AG09319 (cell line): Measurements from ENCODE around the gene ZNF79.
"Not testable (repeated sequence)": the region's sequence is repeated elsewhere in the genome, so short reads cannot be mapped to it uniquely, and the experiment has no call there.

Experiments
- DNase-seq: peaks from one replicate; pipeline ENCODE4 v3.0.0-alpha.2; 2010; ENCODE audit warnings: low read depth; ENCODE audit errors: extremely low read depth
- TF ChIP-seq, protein P1 (sequence below): IDR thresholded peaks from 2 replicates; pipeline ENCODE4 v1.5.1; 2011; ENCODE audit warnings: low read depth, mild to moderate bottlenecking, inconsistent platforms, low read length, moderate library complexity

ZNF79 gene

DNA sequence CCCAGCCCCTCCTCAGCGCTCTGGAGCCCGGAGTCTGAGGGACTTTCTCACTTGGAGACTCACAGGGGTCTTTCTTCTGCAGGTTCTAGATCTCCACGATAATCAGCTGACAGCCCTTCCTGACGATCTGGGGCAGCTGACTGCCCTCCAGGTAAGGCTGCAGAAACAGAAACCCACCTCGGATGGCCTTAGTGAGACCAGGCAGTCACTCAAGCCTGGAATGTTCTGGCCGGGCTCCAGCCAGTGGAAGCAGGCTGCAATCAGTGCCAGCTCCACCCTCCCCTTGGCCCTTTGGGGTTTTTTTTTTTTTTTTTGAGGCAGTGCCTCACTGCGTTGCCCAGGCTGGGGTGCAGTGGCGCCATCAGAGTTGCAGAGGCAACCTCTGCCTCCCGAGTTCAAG, 34.7 kb downstream of the ZNF79 start:
- DNase-seq = no peak
- TF ChIP-seq, protein P1, sequence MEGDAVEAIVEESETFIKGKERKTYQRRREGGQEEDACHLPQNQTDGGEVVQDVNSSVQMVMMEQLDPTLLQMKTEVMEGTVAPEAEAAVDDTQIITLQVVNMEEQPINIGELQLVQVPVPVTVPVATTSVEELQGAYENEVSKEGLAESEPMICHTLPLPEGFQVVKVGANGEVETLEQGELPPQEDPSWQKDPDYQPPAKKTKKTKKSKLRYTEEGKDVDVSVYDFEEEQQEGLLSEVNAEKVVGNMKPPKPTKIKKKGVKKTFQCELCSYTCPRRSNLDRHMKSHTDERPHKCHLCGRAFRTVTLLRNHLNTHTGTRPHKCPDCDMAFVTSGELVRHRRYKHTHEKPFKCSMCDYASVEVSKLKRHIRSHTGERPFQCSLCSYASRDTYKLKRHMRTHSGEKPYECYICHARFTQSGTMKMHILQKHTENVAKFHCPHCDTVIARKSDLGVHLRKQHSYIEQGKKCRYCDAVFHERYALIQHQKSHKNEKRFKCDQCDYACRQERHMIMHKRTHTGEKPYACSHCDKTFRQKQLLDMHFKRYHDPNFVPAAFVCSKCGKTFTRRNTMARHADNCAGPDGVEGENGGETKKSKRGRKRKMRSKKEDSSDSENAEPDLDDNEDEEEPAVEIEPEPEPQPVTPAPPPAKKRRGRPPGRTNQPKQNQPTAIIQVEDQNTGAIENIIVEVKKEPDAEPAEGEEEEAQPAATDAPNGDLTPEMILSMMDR = no peak

DNA sequence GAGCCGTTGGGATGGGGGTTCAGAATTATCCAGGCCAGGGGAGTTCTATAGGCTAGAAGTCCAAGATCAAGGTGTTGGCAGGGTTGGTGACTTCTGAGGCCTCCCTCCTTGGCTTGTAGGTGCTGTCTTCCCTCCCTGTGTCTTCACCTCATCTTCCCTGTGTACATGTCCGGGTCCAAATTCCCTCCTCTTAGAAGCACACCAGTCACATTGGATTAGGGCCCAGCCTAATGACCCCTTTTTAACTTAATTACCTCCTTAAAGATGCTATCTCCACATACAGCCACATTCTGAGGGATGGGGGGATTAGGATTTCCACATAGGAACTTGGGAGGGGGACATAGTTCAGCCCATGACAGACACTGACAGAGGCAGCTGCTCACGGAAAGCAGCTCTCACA, 39.2 kb downstream of the ZNF79 start:
- DNase-seq = no peak
- TF ChIP-seq, protein P1 = no peak

DNA sequence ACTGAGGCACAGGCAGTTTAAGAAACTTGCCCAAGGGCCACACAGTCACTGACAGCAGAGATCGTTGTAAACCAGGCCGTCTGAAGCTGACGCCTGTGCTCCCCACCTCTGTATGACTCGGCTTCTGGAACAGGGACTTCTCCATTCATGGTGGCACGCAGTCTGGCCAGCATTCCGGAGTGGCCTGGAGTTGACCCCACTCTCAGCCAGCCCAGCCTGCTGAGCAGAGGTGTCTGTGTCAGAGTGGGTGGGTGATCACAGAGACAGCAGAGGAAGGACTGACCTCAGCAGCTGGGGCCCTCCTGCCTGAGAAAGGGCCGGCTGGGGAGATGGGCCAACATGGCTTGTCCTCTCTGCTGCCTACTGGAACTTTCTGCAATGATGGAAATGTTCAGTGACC, 39.7 kb downstream of the ZNF79 start:
- no peak for DNase-seq
- TF ChIP-seq, protein P1 = no peak

DNA sequence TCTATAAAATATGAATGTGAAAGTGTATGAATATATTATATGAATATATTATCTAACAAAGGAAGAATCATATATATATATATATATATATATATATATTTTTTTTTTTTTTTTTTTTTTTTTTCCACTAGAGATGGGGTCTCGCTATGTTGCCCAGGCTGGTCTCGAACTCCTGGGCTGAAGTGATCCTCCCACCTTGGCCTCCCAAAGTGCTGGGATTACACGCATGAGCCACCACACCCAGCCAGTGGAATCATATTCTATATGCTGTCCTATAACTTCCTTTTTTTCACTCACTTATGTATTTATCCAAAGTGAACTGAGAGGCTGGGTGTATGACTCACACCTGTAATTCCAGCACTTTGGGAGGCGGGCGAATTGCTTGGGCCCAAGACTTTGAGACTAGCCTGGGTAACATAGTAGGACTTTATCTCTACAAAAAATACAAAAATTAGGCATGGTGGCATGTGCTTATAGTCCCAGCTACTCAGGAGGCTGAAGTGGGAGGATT, 42.3 kb downstream of the ZNF79 start:
- DNase-seq = not testable (repeated sequence)

DNA sequence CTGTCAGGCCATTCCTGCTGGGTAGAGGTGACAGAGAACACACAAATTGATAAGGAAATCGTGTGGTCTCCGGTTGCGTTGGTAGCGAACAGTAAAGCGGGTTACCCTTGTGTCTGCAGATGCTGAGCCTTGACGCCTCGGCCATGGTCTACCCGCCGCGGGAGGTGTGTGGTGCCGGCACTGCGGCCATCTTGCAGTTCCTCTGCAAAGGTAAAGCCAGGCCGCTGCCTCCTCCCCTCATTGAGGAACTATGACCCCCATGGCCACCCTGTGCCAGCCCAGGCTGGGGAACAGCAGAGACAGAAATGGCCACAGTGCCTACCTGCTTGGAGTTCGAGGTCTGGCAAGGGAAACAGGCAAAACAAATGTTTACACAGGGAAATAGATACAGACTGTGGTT, 43.4 kb downstream of the ZNF79 start:
- TF ChIP-seq, protein P1 = no peak
- DNase-seq = no peak

DNA sequence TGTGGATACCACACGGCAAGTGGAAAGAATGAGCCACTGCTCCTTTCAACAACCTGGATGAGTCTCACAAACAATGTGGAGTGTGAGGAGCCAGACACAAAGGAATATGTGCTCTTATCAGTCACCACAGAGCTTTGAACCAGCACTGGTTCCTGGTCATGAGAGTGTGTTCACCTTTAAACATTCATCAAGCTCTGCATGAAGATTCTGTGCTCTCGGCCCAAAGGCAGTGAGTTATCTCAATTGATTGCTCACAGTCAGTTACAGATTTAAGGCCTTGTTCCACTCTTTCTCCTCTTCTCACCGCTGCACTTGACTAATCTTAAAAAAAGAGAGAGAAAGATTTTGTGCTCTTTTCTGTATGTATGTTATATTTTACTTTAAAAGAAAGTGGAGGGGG, 46.5 kb downstream of the ZNF79 start:
- TF ChIP-seq, protein P1 = no peak
- no peak for DNase-seq

DNA sequence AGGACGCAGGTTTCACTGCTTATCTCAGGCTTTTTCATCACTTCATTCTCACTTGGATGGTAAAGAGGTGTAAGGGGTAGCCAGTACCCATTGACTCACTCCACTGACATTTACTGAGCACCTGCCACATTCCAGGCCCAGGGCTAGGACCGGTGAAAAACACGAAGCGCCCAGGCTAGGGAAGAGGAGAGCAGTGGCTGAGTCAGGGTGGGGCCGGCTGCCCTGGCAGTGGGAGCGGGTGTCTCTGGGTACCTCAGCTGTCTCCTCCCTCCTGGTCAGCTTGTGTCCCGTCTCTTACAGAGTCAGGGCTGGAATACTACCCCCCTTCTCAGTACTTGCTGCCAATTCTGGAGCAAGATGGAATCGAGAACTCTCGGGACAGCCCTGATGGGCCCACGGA, 49.3 kb downstream of the ZNF79 start:
- no peak for DNase-seq
- TF ChIP-seq, protein P1 = no peak

DNA sequence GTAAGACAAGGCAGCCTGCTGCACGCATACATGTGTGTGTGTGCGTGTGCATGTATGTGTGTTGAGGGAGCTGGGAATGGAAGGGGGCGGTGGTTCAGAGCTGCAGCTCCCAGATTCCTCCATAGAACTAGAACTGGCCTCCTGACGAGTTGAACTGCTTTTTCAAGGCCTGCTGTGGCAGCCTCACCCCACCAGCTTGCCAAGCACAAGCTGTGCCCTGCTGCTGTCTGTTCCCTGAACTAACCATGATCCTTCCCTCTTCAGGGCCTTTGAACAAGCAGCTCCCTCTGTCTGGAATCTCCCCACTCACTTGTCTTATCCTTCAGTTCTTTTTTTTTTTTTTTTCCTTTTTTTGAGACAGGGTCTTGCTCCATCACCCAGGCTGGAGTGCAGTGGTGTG, 49.8 kb downstream of the ZNF79 start:
- TF ChIP-seq, protein P1 = no peak
- DNase-seq = no peak
